Esophagus (tissue), 2 donors: ENCODE measurements around the gene OR2F2. TPM values are rescaled to one million over a fixed set of nuclear protein-coding genes. Genes with fewer than 3 reads are reported as not detected.

Source experiments
- H3K27ac ChIP-seq, 2 donors: one replicate each; pipeline ENCODE4 v1.5.1; 2013; ENCODE audit warnings: low read depth in 2 of 2, mild to moderate bottlenecking in 2 of 2, inconsistent platforms in 1 of 2, low read length in 1 of 2, moderate library complexity in 1 of 2
- H3K27me3 ChIP-seq, 2 donors: one replicate each; pipeline ENCODE4 v1.6.1; 2013; ENCODE audit warnings: low read length in 2 of 2, control low read depth in 1 of 2, mild to moderate bottlenecking in 1 of 2; ENCODE audit not compliant: insufficient read depth in 2 of 2, control insufficient read depth in 1 of 2
- H3K36me3 ChIP-seq, 2 donors: one replicate each; pipeline ENCODE4 v1.6.1; 2013; ENCODE audit warnings: low read length in 1 of 2; ENCODE audit not compliant: control insufficient read depth in 2 of 2, insufficient read depth in 2 of 2
- H3K4me1 ChIP-seq, 2 donors: one replicate each; pipeline ENCODE4 v1.6.1; 2013; ENCODE audit warnings: low read length in 1 of 2; ENCODE audit not compliant: control insufficient read depth in 2 of 2, insufficient read depth in 2 of 2
- H3K4me3 ChIP-seq, 2 donors: one replicate each; pipeline ENCODE4 v1.5.1; 2013; ENCODE audit warnings: low read length in 2 of 2, mild to moderate bottlenecking in 2 of 2, low read depth in 1 of 2, moderate library complexity in 1 of 2
- H3K9me3 ChIP-seq, 2 donors: one replicate each; pipeline ENCODE4 v1.6.1; 2013; ENCODE audit warnings: mild to moderate bottlenecking in 2 of 2, low read depth in 1 of 2, low read length in 1 of 2, moderate library complexity in 1 of 2; ENCODE audit not compliant: control insufficient read depth in 2 of 2, insufficient read depth in 1 of 2
- WGBS, 2 donors: extraction: QIAGEN DNeasy Blood & Tissue Kit; methylation state at CpG; one replicate each; pipeline ENCODE4 v1.1.7; 2013; 5-methylcytosine and 5-hydroxymethylcytosine counted together
- polyA plus RNA-seq, 2 donors: library from polyadenylated mRNA; stranded (reverse); fragments of 200-250 nt; gene quantifications; one replicate each; pipeline ENCODE4 v1.2.3, GENCODE V29; 2013
- donor health status: healthy with polysubstance abuse.
- donor health status: Bipolar disorder and iron deficiency.

The OR2F2 gene
- polyA plus RNA-seq, 2 donors: not detected

- Histone ChIP-seq H3K36me3 (no peaks in the 10 kb centered on the region), H3K27ac (no peak overlapping the region), H3K9me3 (no peaks in the 10 kb centered on the region), H3K4me1 (peaks cover 0 to 2% of the 10 kb centered on the region in 2 donors), H3K27me3 (no peaks in the 10 kb centered on the region), H3K4me3 (no peak overlapping the region)
- 53 to 62% methylated on average over 3 of the region's 3 CpGs for WGBS, 2 donors
These were observed 24.4 kb upstream of the OR2F2 start for GRCh38 chr7:143910473-143911248.

GRCh38 chr7:143913945-143914615 is 21.0 kb upstream of the OR2F2 start:
- Histone ChIP-seq H3K4me1 (no peaks in the 10 kb centered on the region), H3K9me3 (no peaks in the 10 kb centered on the region), H3K36me3 (no peaks in the 10 kb centered on the region), H3K27me3 (no peaks in the 10 kb centered on the region), H3K27ac (no peak overlapping the region), H3K4me3 (no peak overlapping the region)
- WGBS, 2 donors: 66 to 71% methylated on average over 3 of the region's 3 CpGs

GRCh38 chr7:143914938-143915652 is 19.9 kb upstream of the OR2F2 start:
- Histone ChIP-seq H3K36me3 (no peaks in the 10 kb centered on the region), H3K9me3 (no peaks in the 10 kb centered on the region), H3K27ac (no peak overlapping the region), H3K4me3 (no peak overlapping the region), H3K27me3 (no peaks in the 10 kb centered on the region), H3K4me1 (no peaks in the 10 kb centered on the region)
- WGBS, 2 donors: 56 to 64% methylated on average over 7 of the region's 7 CpGs

- Histone ChIP-seq H3K27me3 (no peaks in the 10 kb centered on the region), H3K4me1 (no peaks in the 10 kb centered on the region), H3K27ac (no peak overlapping the region), H3K4me3 (no peak overlapping the region), H3K36me3 (no peaks in the 10 kb centered on the region), H3K9me3 (no peaks in the 10 kb centered on the region)
- 63 to 79% methylated on average over 1 of the region's 1 CpG for WGBS, 2 donors
These were observed 10.2 kb upstream of the OR2F2 start for GRCh38 chr7:143924851-143925250.

- 90 to 95% methylated on average over 1 of the region's 1 CpG for WGBS, 2 donors
- H3K27me3 ChIP-seq: no peaks in the 10 kb centered on the region
- peaks cover 0 to 2% of the 10 kb centered on the region in 2 donors for H3K9me3 ChIP-seq
- H3K4me3 ChIP-seq: no peak overlapping the region
- no peak overlapping the region for H3K27ac ChIP-seq
- H3K4me1 ChIP-seq: no peaks in the 10 kb centered on the region
- H3K36me3 ChIP-seq: no peaks in the 10 kb centered on the region
These were observed 5.7 kb upstream of the OR2F2 start for GRCh38 chr7:143929224-143929920.

- H3K9me3 ChIP-seq: peaks cover 0 to 3% of the 10 kb centered on the region in 2 donors
- H3K4me1 ChIP-seq: no peaks in the 10 kb centered on the region
- H3K36me3 ChIP-seq: no peaks in the 10 kb centered on the region
- H3K4me3 ChIP-seq: no peak overlapping the region
- H3K27me3 ChIP-seq: no peaks in the 10 kb centered on the region
- no peak overlapping the region for H3K27ac ChIP-seq
These were observed 3.3 kb upstream of the OR2F2 start for GRCh38 chr7:143931739-143932138.

GRCh38 chr7:143936087-143937009 is 1.3 kb downstream of the OR2F2 start:
- Histone ChIP-seq H3K27ac (no peak overlapping the region), H3K4me1 (no peaks in the 10 kb centered on the region), H3K27me3 (no peaks in the 10 kb centered on the region), H3K36me3 (no peaks in the 10 kb centered on the region), H3K9me3 (peaks cover 0 to 3% of the 10 kb centered on the region in 2 donors), H3K4me3 (no peak overlapping the region)
- WGBS, 2 donors: 81 to 84% methylated on average over 4 of the region's 4 CpGs

- H3K36me3 ChIP-seq: no peaks in the 10 kb centered on the region
- no peaks in the 10 kb centered on the region for H3K27me3 ChIP-seq
- WGBS, 2 donors: 70 to 78% methylated on average over 5 of the region's 5 CpGs
- no peak overlapping the region for H3K27ac ChIP-seq
- H3K4me1 ChIP-seq: no peaks in the 10 kb centered on the region
- H3K4me3 ChIP-seq: no peak overlapping the region
- H3K9me3 ChIP-seq: peaks cover 0 to 3% of the 10 kb centered on the region in 2 donors
These were observed 3.6 kb downstream of the OR2F2 start for GRCh38 chr7:143938379-143939243.
